ENCODE measurements around the gene PLEKHA7. TPM values are rescaled to one million over a fixed set of nuclear protein-coding genes. Genes with fewer than 3 reads are reported as not detected.

Gene PLEKHA7
- total RNA-seq, 2 donors from 2014 or later = 55.6 to 65.9 TPM

DNA sequence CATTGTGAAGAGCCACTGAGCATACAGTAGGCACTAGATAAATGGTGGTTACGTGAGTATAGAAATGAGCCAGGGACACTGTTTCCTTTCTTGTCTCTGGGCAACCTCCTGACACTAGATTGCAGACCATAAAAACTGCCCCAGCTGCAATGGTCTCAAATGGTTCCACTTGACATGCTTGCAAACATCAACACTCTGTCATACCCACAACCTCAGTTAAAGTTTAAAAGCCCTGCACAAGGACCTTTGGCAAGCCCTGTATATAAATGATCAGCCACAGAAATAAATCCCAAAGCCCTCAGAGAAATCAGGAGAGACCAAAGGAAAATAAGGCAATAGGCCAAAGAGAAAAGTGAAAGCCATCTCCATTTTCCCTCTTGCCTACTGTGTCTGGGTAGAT lies 20.7 kb downstream of the PLEKHA7 start:
- Histone ChIP-seq H3K4me3 (no peak overlapping the region), H3K36me3 (no peaks in the 10 kb centered on the region), H3K27ac (peak overlapping the region; percentile 27), H3K9ac (ENCODE audit: low read depth in 2 of 2, low read length in 2 of 2) (no peak overlapping the region), H3K4me1 (peaks cover 7% of the 10 kb centered on the region), H3K27me3 (no peaks in the 10 kb centered on the region), H3K9me3 (no peaks in the 10 kb centered on the region)
- DNase-seq = no peak
- intact Hi-C loops (cut with DNase I) = no loop called here
- TF ChIP-seq, protein P1, sequence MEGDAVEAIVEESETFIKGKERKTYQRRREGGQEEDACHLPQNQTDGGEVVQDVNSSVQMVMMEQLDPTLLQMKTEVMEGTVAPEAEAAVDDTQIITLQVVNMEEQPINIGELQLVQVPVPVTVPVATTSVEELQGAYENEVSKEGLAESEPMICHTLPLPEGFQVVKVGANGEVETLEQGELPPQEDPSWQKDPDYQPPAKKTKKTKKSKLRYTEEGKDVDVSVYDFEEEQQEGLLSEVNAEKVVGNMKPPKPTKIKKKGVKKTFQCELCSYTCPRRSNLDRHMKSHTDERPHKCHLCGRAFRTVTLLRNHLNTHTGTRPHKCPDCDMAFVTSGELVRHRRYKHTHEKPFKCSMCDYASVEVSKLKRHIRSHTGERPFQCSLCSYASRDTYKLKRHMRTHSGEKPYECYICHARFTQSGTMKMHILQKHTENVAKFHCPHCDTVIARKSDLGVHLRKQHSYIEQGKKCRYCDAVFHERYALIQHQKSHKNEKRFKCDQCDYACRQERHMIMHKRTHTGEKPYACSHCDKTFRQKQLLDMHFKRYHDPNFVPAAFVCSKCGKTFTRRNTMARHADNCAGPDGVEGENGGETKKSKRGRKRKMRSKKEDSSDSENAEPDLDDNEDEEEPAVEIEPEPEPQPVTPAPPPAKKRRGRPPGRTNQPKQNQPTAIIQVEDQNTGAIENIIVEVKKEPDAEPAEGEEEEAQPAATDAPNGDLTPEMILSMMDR (IDR thresholded peaks at IDR 0.05) = no peak

DNA sequence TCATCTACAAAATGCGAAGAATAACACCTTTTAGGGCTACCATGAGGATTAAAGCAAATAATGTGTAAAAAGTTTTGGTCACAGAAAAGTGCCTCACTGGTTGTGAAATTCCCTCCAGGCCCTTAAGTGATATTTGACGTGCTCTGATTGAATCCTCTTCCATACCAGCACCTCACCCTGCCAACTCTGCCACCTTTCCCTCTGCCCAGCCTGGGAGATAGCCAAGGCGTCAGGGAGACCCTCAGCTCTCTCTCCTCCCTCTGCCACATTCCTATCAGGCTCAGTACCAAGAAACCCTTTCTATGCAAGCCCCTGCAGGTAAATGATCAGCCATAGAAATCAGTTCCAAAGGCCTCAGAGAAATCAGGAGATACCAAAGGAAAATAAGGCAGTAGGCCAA lies 21.4 kb downstream of the PLEKHA7 start:
- Histone ChIP-seq H3K9ac (ENCODE audit: low read depth in 2 of 2, low read length in 2 of 2) (no peak overlapping the region), H3K27ac (peak overlapping the region; percentile 27), H3K36me3 (no peaks in the 10 kb centered on the region), H3K27me3 (no peaks in the 10 kb centered on the region), H3K4me3 (no peak overlapping the region), H3K4me1 (peaks cover 13% of the 10 kb centered on the region), H3K9me3 (no peaks in the 10 kb centered on the region)
- intact Hi-C loops (cut with DNase I) = no loop called here
- TF ChIP-seq, protein P1 (IDR thresholded peaks at IDR 0.05) = no peak
- DNase-seq = no peak

DNA sequence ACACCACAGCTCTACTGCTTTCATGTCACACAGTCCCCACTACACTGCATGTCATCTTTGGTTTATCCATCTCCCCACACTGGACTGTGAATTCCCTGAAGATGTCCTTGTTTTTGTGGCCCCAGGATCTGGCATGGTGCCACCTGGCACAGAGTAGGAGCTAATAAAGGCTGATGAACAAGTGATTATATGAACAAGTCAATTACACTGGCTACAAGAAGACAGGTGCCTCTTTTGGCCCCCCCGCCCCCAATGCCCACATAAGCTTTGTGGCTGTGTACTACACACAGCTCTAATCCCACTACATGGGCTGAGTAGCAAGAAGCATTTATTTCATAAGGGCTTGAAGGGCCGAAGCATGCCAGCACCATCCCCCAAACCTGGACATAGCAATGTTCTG lies 24.7 kb downstream of the PLEKHA7 start:
- H3K9ac ChIP-seq (ENCODE audit: low read depth in 2 of 2, low read length in 2 of 2) = no peak overlapping the region
- no peaks in the 10 kb centered on the region for H3K27me3 ChIP-seq
- H3K36me3 ChIP-seq = no peaks in the 10 kb centered on the region
- intact Hi-C loops (cut with DNase I) = no loop called here
- H3K9me3 ChIP-seq = no peaks in the 10 kb centered on the region
- DNase-seq = no peak
- no peak overlapping the region for H3K27ac ChIP-seq
- TF ChIP-seq, protein P1 (IDR thresholded peaks at IDR 0.05) = no peak
- no peak overlapping the region for H3K4me3 ChIP-seq
- H3K4me1 ChIP-seq = peaks cover 19% of the 10 kb centered on the region

DNA sequence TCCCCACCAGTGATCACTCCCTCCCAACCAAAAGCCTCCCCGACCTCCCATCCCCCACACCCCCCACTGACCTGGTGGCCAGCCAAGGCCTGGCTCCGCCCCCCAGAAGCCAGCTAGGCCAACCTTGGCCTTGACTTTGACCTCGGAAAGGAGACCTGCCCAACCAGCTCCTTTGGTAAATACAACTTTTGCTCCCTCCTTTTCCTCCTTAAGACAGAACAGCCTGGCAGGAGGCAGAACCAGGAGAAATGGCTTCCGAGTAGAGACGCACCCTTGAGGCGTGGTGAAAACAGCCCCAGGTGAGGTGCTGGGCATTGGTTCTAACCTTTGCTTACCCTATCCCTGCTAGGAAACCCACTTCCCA lies 27.0 kb downstream of the PLEKHA7 start:
- peak overlapping the region in 1 of 2 donors; percentile 29 for H3K9ac ChIP-seq (ENCODE audit: low read depth in 2 of 2, low read length in 2 of 2)
- DNase-seq = peak; percentile 91
- H3K36me3 ChIP-seq = no peaks in the 10 kb centered on the region
- H3K4me1 ChIP-seq = peaks cover 17% of the 10 kb centered on the region
- intact Hi-C loops (cut with DNase I) = no loop called here
- H3K27ac ChIP-seq = peak overlapping the region; percentile 80
- H3K4me3 ChIP-seq = no peak overlapping the region
- TF ChIP-seq, protein P1 (IDR thresholded peaks at IDR 0.05) = no peak
- H3K27me3 ChIP-seq = no peaks in the 10 kb centered on the region
- no peaks in the 10 kb centered on the region for H3K9me3 ChIP-seq

DNA sequence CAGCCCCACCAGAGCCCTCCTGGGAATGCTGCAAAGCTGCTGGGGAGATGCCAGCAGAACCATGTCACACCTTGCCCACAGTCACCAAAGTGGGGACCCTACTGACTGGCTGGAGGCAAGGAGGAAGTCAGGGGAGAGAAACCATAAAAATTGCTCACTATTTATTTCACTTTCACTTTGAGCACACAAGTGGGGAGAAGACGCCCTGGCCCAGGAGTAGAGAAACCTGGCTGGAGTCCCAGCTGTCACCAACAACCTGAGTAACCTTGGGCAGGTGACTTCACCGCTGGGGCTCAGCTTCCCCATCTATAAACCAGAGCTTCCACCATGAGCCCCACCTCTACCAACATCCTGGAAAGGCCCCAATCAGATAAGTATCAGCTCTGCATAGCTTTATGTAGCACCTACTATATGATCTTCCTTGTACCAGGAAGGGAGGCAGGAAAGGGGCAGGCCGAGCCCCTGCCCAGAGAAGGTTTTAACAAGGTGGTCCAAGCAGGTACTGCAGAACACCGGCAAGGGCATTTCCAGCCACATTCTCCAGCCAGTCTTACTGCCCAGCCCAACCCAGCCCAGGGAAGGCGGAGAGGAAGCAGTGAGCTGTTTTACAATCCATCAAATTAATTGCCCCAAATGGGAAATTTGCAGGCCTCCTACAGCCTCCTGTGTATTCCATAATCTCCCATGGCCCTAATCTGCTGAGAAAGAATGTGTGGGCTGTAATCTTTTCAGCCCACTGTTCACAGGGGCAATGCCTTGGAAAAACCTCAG lies 27.6 kb downstream of the PLEKHA7 start:
- Histone ChIP-seq H3K27me3 (no peaks in the 10 kb centered on the region), H3K4me1 (peaks cover 17% of the 10 kb centered on the region), H3K36me3 (no peaks in the 10 kb centered on the region), H3K9me3 (no peaks in the 10 kb centered on the region), H3K27ac (peak overlapping the region; percentile 80), H3K9ac (ENCODE audit: low read depth in 2 of 2, low read length in 2 of 2) (peak overlapping the region in 1 of 2 donors; percentile 62), H3K4me3 (no peak overlapping the region)
- intact Hi-C loops (cut with DNase I) = no loop called here
- TF ChIP-seq, protein P1 (IDR thresholded peaks at IDR 0.05) = no peak
- DNase-seq = peak; percentile 95
